Liver (tissue), 9 donors: ENCODE results near the gene FAM118A. TPM values are rescaled to one million over a fixed set of nuclear protein-coding genes. Genes with fewer than 3 reads are reported as not detected.

Source experiments
- DNase-seq: peaks from one replicate; pipeline ENCODE4 v3.0.0-alpha.2; 2017; ENCODE audit warnings: low spot score
- H3K27ac ChIP-seq, 2 donors: one replicate each; pipeline ENCODE4 v1.7.0; 2013; ENCODE audit warnings: inconsistent platforms in 2 of 2, low read length in 2 of 2, control low read depth in 1 of 2, low read depth in 1 of 2, mild to moderate bottlenecking in 1 of 2
- H3K27me3 ChIP-seq, 4 donors: one replicate each; pipeline versions ENCODE4 v1.6.1 to v1.7.0; 2013; ENCODE audit warnings: low read length in 3 of 4, inconsistent platforms in 1 of 4, mild to moderate bottlenecking in 1 of 4, moderate library complexity in 1 of 4; ENCODE audit not compliant: control insufficient read depth in 4 of 4, insufficient read depth in 4 of 4
- H3K36me3 ChIP-seq, 4 donors: one replicate each; pipeline versions ENCODE4 v1.6.1 to v1.7.0; 2013; ENCODE audit warnings: low read length in 3 of 4, mild to moderate bottlenecking in 3 of 4, low read depth in 1 of 4, moderate library complexity in 1 of 4; ENCODE audit not compliant: control insufficient read depth in 4 of 4, insufficient read depth in 3 of 4
- H3K4me1 ChIP-seq, 4 donors: one replicate each; pipeline versions ENCODE4 v1.6.1 to v1.7.0; 2013; ENCODE audit warnings: low read length in 3 of 4, mild to moderate bottlenecking in 3 of 4, moderate library complexity in 1 of 4; ENCODE audit not compliant: control insufficient read depth in 4 of 4, insufficient read depth in 4 of 4
- H3K4me3 ChIP-seq, 3 donors: one replicate each; pipeline versions ENCODE4 v1.6.1 to v1.7.0; 2013; ENCODE audit warnings: low read length in 3 of 3, control low read depth in 1 of 3, low read depth in 1 of 3, mild to moderate bottlenecking in 1 of 3
- H3K9ac ChIP-seq, 2 donors: one replicate each; pipeline ENCODE4 v1.7.0; 2013; ENCODE audit warnings: low read length in 2 of 2, mild to moderate bottlenecking in 2 of 2, moderate library complexity in 2 of 2, control low read depth in 1 of 2, low read depth in 1 of 2
- H3K9me3 ChIP-seq, 4 donors: one replicate each; pipeline versions ENCODE4 v1.6.1 to v1.7.0; 2013; ENCODE audit warnings: low read length in 3 of 4; ENCODE audit not compliant: control insufficient read depth in 4 of 4
- ATF3 ChIP-seq: IDR thresholded peaks from 2 replicates; pipeline ENCODE4 v1.6.1; 2016; ENCODE audit warnings: antibody characterized with exemption
- CTCF ChIP-seq: fragments of 150-350 bp; IDR thresholded peaks from 2 replicates; pipeline ENCODE4 v1.5.1; 2017; ENCODE audit warnings: improper control_type of control experiment, low read depth, low read length; ENCODE audit not compliant: missing input control
- EGR1 ChIP-seq, 2 donors: IDR thresholded peaks; 2 replicates each; pipeline ENCODE4 v1.6.1; 2016 to 2018; ENCODE audit warnings: antibody characterized with exemption in 2 of 2, low read depth in 2 of 2
- FOXA1 ChIP-seq: IDR thresholded peaks from 2 replicates; pipeline ENCODE4 v1.6.1; 2016; ENCODE audit warnings: antibody characterized with exemption
- FOXA2 ChIP-seq: IDR thresholded peaks from 2 replicates; pipeline ENCODE4 v1.6.1; 2016; ENCODE audit warnings: antibody characterized with exemption
- GABPA ChIP-seq, 2 donors: IDR thresholded peaks in 1 of 2; conservative IDR thresholded peaks in 1 of 2; 2 replicates each; pipeline ENCODE4 v1.6.1; 2016; ENCODE audit warnings: antibody characterized with exemption in 2 of 2, mild to moderate bottlenecking in 1 of 2, moderate library complexity in 1 of 2
- HNF4G ChIP-seq: IDR thresholded peaks from 2 replicates; pipeline ENCODE4 v1.6.1; 2016; ENCODE audit warnings: antibody characterized with exemption
- JUND ChIP-seq, 2 donors: IDR thresholded peaks; 2 replicates each; pipeline ENCODE4 v1.6.1; 2016; ENCODE audit warnings: antibody characterized with exemption in 2 of 2
- NR2F2 ChIP-seq: IDR thresholded peaks from 2 replicates; pipeline ENCODE4 v1.6.1; 2016; ENCODE audit warnings: antibody characterized with exemption
- RAD21 ChIP-seq, 2 donors: IDR thresholded peaks; 2 replicates each; pipeline ENCODE4 v1.6.1; 2016; ENCODE audit warnings: antibody characterized with exemption in 2 of 2, mild to moderate bottlenecking in 2 of 2
- REST ChIP-seq: IDR thresholded peaks from 2 replicates; pipeline ENCODE4 v1.6.1; 2016; ENCODE audit warnings: antibody characterized with exemption, mild to moderate bottlenecking
- RXRA ChIP-seq, 2 donors: IDR thresholded peaks; 2 replicates each; pipeline ENCODE4 v1.6.1; 2017 to 2018; ENCODE audit warnings: antibody characterized with exemption in 2 of 2, mild to moderate bottlenecking in 1 of 2
- SP1 ChIP-seq: IDR thresholded peaks from 2 replicates; pipeline ENCODE4 v1.6.1; 2018; ENCODE audit warnings: antibody characterized with exemption, mild to moderate bottlenecking
- YY1 ChIP-seq: IDR thresholded peaks from 2 replicates; pipeline ENCODE4 v1.6.1; 2016; ENCODE audit warnings: antibody characterized with exemption, mild to moderate bottlenecking
- WGBS: extraction: QIAGEN DNeasy Blood & Tissue Kit; methylation state at CpG from one replicate; pipeline ENCODE4 v1.1.7; 2013; 5-methylcytosine and 5-hydroxymethylcytosine counted together
- polyA plus RNA-seq, 2 donors: library from polyadenylated mRNA; stranded (reverse) in 1 of 2; unstranded in 1 of 2; fragments of 200-250 nt in 1 of 2; fragments of >200 nt in 1 of 2; fragmentation: Nextera tagmentation in 1 of 2; extraction: Ambion mirVana in 1 of 2; gene quantifications; one replicate each; pipeline versions ENCODE4 v1.2.1 to v1.2.3, GENCODE V29; 2013 to 2015
- total RNA-seq, 2 donors: library from RNA; depleted of rRNA; stranded (reverse); fragments of >200 nt; gene quantifications; one replicate each; pipeline ENCODE4 v1.2.3, GENCODE V29; 2014
- donor health status: healthy.
- donor health status: healthy.
- donor health status: healthy.
- donor health status: healthy.
- donor health status: healthy.

The FAM118A gene
- total and polyA plus RNA-seq, 4 donors, result 4.7 to 36.0 (median 5.6) TPM

GRCh38 chr22:45381348-45381747 is 71.6 kb downstream of the FAM118A start:
- Histone ChIP-seq H3K9me3 (no peaks in the 10 kb centered on the region), H3K9ac (no peak overlapping the region), H3K27me3 (no peaks in the 10 kb centered on the region), H3K36me3 (no peaks in the 10 kb centered on the region), H3K4me3 (no peak overlapping the region), H3K4me1 (no peaks in the 10 kb centered on the region), H3K27ac (no peak overlapping the region)
- WGBS, result 95% methylated on average over 2 of the region's 2 CpGs
- TF ChIP-seq JUND (IDR thresholded peaks at IDR 0.05) (no peak), GABPA (IDR thresholded peaks at IDR 0.05 in 1 of 2, conservative IDR thresholded peaks at IDR 0.05 in 1 of 2) (no peak), NR2F2 (no peak), RXRA (IDR thresholded peaks at IDR 0.05) (no peak), CTCF (no peak), FOXA1 (no peak), YY1 (no peak), FOXA2 (no peak)
- no peak for DNase-seq

GRCh38 chr22:45389546-45389945 is 79.8 kb downstream of the FAM118A start:
- TF ChIP-seq EGR1 (IDR thresholded peaks at IDR 0.05; ENCODE audit: low read depth in 2 of 2), result no peak
- TF ChIP-seq FOXA1, result no peak
- TF ChIP-seq HNF4G, result no peak
- no peak for TF ChIP-seq ATF3
- TF ChIP-seq RAD21 (IDR thresholded peaks at IDR 0.05), result no peak
- no peak for TF ChIP-seq REST
- no peak for TF ChIP-seq SP1
- 93% methylated on average over 3 of the region's 3 CpGs for WGBS
- H3K27me3 ChIP-seq, result no peaks in the 10 kb centered on the region
- no peak overlapping the region for H3K27ac ChIP-seq
- no peaks in the 10 kb centered on the region for H3K4me1 ChIP-seq
- no peak for DNase-seq
- no peaks in the 10 kb centered on the region for H3K9me3 ChIP-seq
- H3K36me3 ChIP-seq, result no peaks in the 10 kb centered on the region
- no peak overlapping the region for H3K4me3 ChIP-seq
- no peak overlapping the region for H3K9ac ChIP-seq

Other genes with a start within 250 kb of the FAM118A start
- gene NUP50, start 146.0 kb upstream of the FAM118A start, total RNA-seq, result 10 to 100 TPM; 32.7 to 48.2 TPM
- 10 to 100 TPM in 1 of 2 donors, 1 to 10 TPM in 1; 8.7 to 17.0 TPM for gene NUP50, start 146.0 kb upstream of the FAM118A start, polyA plus RNA-seq
- gene KIAA0930, start 69.0 kb upstream of the FAM118A start, total RNA-seq, result 10 to 100 TPM; 14.9 to 20.4 TPM
- gene KIAA0930, start 69.0 kb upstream of the FAM118A start, polyA plus RNA-seq, result 10 to 100 TPM in 1 of 2 donors, 1 to 10 TPM in 1; 6.1 to 30.0 TPM
- under 1 TPM in 1 of 2 donors, not detected in 1; 0.42 TPM for gene UPK3A, start 25.0 kb upstream of the FAM118A start, total RNA-seq
- not detected for gene UPK3A, start 25.0 kb upstream of the FAM118A start, polyA plus RNA-seq
- under 1 TPM in 1 of 2 donors, not detected in 1; 0.05 TPM for gene SMC1B, start 103.7 kb downstream of the FAM118A start, total RNA-seq
- gene SMC1B, start 103.7 kb downstream of the FAM118A start, polyA plus RNA-seq, result under 1 TPM in 1 of 2 donors, not detected in 1; 0.02 TPM
- gene RIBC2, start 103.8 kb downstream of the FAM118A start, total RNA-seq, result 1 to 10 TPM in 1 of 2 donors, not detected in 1; 1.5 TPM
- under 1 TPM in 1 of 2 donors, not detected in 1; 0.25 TPM for gene RIBC2, start 103.8 kb downstream of the FAM118A start, polyA plus RNA-seq
- 1 to 10 TPM; 4.3 to 8.3 TPM for gene FBLN1, start 192.9 kb downstream of the FAM118A start, total RNA-seq
- 1 to 10 TPM; 2.2 to 9.3 TPM for gene FBLN1, start 192.9 kb downstream of the FAM118A start, polyA plus RNA-seq